OCI-LY7 (cell line): ENCODE data around the gene ATP1B1. TPM values are rescaled to one million over a fixed set of nuclear protein-coding genes. Genes with fewer than 3 reads are reported as not detected.
"Not testable (repeated sequence)": the region's sequence is repeated elsewhere in the genome, so short reads cannot be mapped to it uniquely, and the experiment has no call there.

ENCODE experiments used
- BruUV-seq: library from RNA; stranded (reverse); fragments of 400-500 nt; replicated peaks from 2 replicates; lab custom pipeline; 2021; lab: Mats Ljungman, UMichigan
- CTCF ChIA-PET: fragments of 300-600 bp; sonication (Branson Sonifier 250); formaldehyde crosslinking; loops from one replicate; lab custom pipeline; 2022; ENCODE audit warnings: antibody characterized with exemption; ENCODE audit not compliant: unreplicated experiment; lab: Charles Lee
- POLR2A ChIA-PET: fragments of 300-600 bp; sonication (Branson Sonifier 250); formaldehyde crosslinking; loops from one replicate; lab custom pipeline; 2022; ENCODE audit warnings: antibody characterized with exemption; lab: Charles Lee
- DNase-seq: peaks from one replicate; pipeline ENCODE4 v3.0.0-alpha.2; 2015; ENCODE audit warnings: low spot score
- H2AFZ ChIP-seq: fragments of 200-600 bp; sonication (generic), shearing (Covaris generic); 2 replicates; pipeline ENCODE4 v1.6.1; 2014; ENCODE audit warnings: mild to moderate bottlenecking, antibody characterized with exemption, low read length, moderate library complexity
- H3K27ac ChIP-seq: fragments of 200-600 bp; sonication (generic); 2 replicates; pipeline ENCODE4 v1.5.1; 2014; ENCODE audit warnings: mixed run types, low read depth, mild to moderate bottlenecking, moderate library complexity, low read length, inconsistent platforms; ENCODE audit not compliant: poor library complexity, severe bottlenecking
- H3K36me3 ChIP-seq: fragments of 200-600 bp; sonication (generic); 2 replicates; pipeline ENCODE4 v1.6.1; 2014; ENCODE audit warnings: mild to moderate bottlenecking, antibody characterized with exemption, low read length, moderate library complexity, mixed read lengths; ENCODE audit not compliant: insufficient read depth
- H3K4me1 ChIP-seq: fragments of 200-600 bp; sonication (generic); 2 replicates; pipeline ENCODE4 v1.5.1; 2014; ENCODE audit warnings: mild to moderate bottlenecking, low read length; ENCODE audit not compliant: insufficient read depth, poor library complexity, severe bottlenecking
- H3K4me2 ChIP-seq: fragments of 200-600 bp; sonication (generic); 2 replicates; pipeline ENCODE4 v1.6.1; 2014; ENCODE audit warnings: mild to moderate bottlenecking, low read length
- H3K4me3 ChIP-seq: fragments of 200-600 bp; sonication (generic); 2 replicates; pipeline ENCODE4 v1.5.1; 2014; ENCODE audit warnings: mild to moderate bottlenecking, low read depth, low read length; ENCODE audit not compliant: poor library complexity, severe bottlenecking
- H3K79me2 ChIP-seq: fragments of 200-600 bp; sonication (generic); 2 replicates; pipeline ENCODE4 v1.6.1; 2016; ENCODE audit warnings: low read depth, mild to moderate bottlenecking, low read length, moderate library complexity, mixed read lengths; ENCODE audit not compliant: insufficient read depth
- H3K9me2 ChIP-seq: fragments of 200-600 bp; sonication (generic); 2 replicates; pipeline ENCODE4 v1.6.1; 2016; ENCODE audit warnings: mild to moderate bottlenecking, low read length, mixed read lengths; ENCODE audit not compliant: insufficient read depth
- H3K9me3 ChIP-seq: fragments of 200-600 bp; sonication (generic); 2 replicates; pipeline ENCODE4 v1.6.1; 2014; ENCODE audit warnings: mild to moderate bottlenecking, mixed run types, low read length, mixed read lengths
- H4K20me1 ChIP-seq: fragments of 200-600 bp; sonication (generic); 2 replicates; pipeline ENCODE4 v1.6.1; 2014; ENCODE audit warnings: mild to moderate bottlenecking, antibody characterized with exemption, low read length, moderate library complexity, mixed read lengths; ENCODE audit not compliant: insufficient read depth
- EZH2phosphoT487 ChIP-seq: fragments of 200-600 bp; sonication (generic); IDR thresholded peaks from 2 replicates; pipeline ENCODE4 v1.6.1; 2018; ENCODE audit warnings: low read depth, borderline replicate concordance, mild to moderate bottlenecking, mixed run types, antibody characterized with exemption, low read length, moderate library complexity, mixed read lengths
- intact Hi-C: fragments of 100-400 bp; cut with micrococcal nuclease; formaldehyde crosslinking; loops from one replicate; pipeline ENCODE4 v1.10.0; 2022; ENCODE audit not compliant: unreplicated experiment
- total RNA-seq, 2 experiments: library from RNA; depleted of rRNA in 1 of 2; stranded (reverse); fragments of >200 nt in 1 of 2; shearing (Covaris generic) in 1 of 2; gene quantifications; 2 replicates each; pipeline ENCODE4 v1.2.3, GENCODE V29; 2014 to 2022
- TF ChIP-seq, protein P1 (sequence below): fragments of 200-600 bp; sonication (generic); conservative IDR thresholded peaks from 2 replicates; pipeline ENCODE4 v1.5.1; 2014; ENCODE audit warnings: mild to moderate bottlenecking, antibody characterized with exemption, low read length, moderate library complexity, mixed read lengths

ATP1B1 gene
- total RNA-seq, 2 experiments from 2014 or later: 17.5 to 22.5 TPM

- intact Hi-C loops: no loop called here
- POLR2A ChIA-PET: no interaction called here
- no peaks in the 10 kb centered on the region for H3K9me3 ChIP-seq
Measured at GRCh38 chr1:169163059-169163458, 56.6 kb downstream of the ATP1B1 start.

GRCh38 chr1:169175461-169175860 lies 69.0 kb downstream of the ATP1B1 start:
- no peaks in the 10 kb centered on the region for H4K20me1 ChIP-seq
- H3K36me3 ChIP-seq: no peaks in the 10 kb centered on the region
- POLR2A ChIA-PET: interaction anchor here (1.1 to 2.4 kb wide), 2 partner anchors 9 to 12 kb away, joined by 4 to 8 read pairs; no protein-coding TSS in a partner anchor
- H3K9me3 ChIP-seq: no peaks in the 10 kb centered on the region
- CTCF ChIA-PET: no interaction called here
- TF ChIP-seq, protein P1, sequence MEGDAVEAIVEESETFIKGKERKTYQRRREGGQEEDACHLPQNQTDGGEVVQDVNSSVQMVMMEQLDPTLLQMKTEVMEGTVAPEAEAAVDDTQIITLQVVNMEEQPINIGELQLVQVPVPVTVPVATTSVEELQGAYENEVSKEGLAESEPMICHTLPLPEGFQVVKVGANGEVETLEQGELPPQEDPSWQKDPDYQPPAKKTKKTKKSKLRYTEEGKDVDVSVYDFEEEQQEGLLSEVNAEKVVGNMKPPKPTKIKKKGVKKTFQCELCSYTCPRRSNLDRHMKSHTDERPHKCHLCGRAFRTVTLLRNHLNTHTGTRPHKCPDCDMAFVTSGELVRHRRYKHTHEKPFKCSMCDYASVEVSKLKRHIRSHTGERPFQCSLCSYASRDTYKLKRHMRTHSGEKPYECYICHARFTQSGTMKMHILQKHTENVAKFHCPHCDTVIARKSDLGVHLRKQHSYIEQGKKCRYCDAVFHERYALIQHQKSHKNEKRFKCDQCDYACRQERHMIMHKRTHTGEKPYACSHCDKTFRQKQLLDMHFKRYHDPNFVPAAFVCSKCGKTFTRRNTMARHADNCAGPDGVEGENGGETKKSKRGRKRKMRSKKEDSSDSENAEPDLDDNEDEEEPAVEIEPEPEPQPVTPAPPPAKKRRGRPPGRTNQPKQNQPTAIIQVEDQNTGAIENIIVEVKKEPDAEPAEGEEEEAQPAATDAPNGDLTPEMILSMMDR: no peak
- no peak for TF ChIP-seq EZH2phosphoT487
- H3K4me3 ChIP-seq: no peak overlapping the region
- intact Hi-C loops: no loop called here
- BruUV-seq: no TSS peak
- H3K27ac ChIP-seq: no peak overlapping the region
- no peak for DNase-seq
- H2AFZ ChIP-seq: no peak overlapping the region
- no peak overlapping the region for H3K4me2 ChIP-seq
- no peaks in the 10 kb centered on the region for H3K9me2 ChIP-seq
- no peaks in the 10 kb centered on the region for H3K79me2 ChIP-seq
- no peaks in the 10 kb centered on the region for H3K4me1 ChIP-seq

More at GRCh38 chr1:169163059-169163458, 56.6 kb downstream of the ATP1B1 start:
- no peaks in the 10 kb centered on the region for H4K20me1 ChIP-seq
- H3K4me1 ChIP-seq: no peaks in the 10 kb centered on the region
- CTCF ChIA-PET: no interaction called here
- H3K79me2 ChIP-seq: no peaks in the 10 kb centered on the region
- no TSS peak for BruUV-seq
- no peak for DNase-seq
- H3K4me2 ChIP-seq: no peak overlapping the region
- no peak for TF ChIP-seq EZH2phosphoT487
- TF ChIP-seq, protein P1: no peak
- H3K4me3 ChIP-seq: no peak overlapping the region
- H3K27ac ChIP-seq: no peak overlapping the region
- no peaks in the 10 kb centered on the region for H3K9me2 ChIP-seq
- H3K36me3 ChIP-seq: no peaks in the 10 kb centered on the region
- H2AFZ ChIP-seq: no peak overlapping the region

DNA sequence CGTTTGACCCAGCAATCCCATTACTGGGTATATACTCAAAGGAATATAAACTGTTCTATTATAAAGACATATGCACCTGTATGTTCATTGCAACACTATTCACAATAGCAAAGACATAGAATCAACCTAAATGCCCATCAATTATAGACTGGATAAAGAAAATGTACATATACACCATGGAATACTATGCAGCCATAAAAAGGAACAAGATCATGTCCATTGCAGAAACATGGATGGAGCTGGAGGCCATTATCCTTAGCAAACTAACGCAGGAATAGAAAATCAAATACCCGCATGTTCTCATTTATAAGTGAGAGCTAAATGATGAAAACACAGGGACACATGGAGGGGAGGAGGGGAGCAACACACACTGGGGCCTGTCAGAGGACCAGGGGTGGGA lies 72.9 kb downstream of the ATP1B1 start:
- POLR2A ChIA-PET: interaction anchor here (1.0 to 2.3 kb wide), 3 partner anchors 8 to 10 kb away, joined by 3 to 9 read pairs (median 6); no protein-coding TSS in a partner anchor
- H3K4me2 ChIP-seq, H3K36me3 ChIP-seq, H4K20me1 ChIP-seq, H3K27ac ChIP-seq, H3K4me3 ChIP-seq, H3K79me2 ChIP-seq, intact Hi-C loops, BruUV-seq, H3K4me1 ChIP-seq, DNase-seq, H3K9me2 ChIP-seq, H3K9me3 ChIP-seq, H2AFZ ChIP-seq: not testable (repeated sequence)
- CTCF ChIA-PET: interaction anchor here (0.6 kb wide), 1 partner anchor 70 kb away, joined by 4 read pairs; no protein-coding TSS in a partner anchor
